Fibroblast of the aortic adventitia (primary cell): ENCODE data around the gene FAM163A. TPM values are rescaled to one million over a fixed set of nuclear protein-coding genes. Genes with fewer than 3 reads are reported as not detected.

Source experiments
- DNase-seq: peaks from one replicate; pipeline ENCODE4 v3.0.0-alpha.2; 2010; ENCODE audit warnings: low read depth
- H3K4me3 ChIP-seq: 2 replicates; pipeline ENCODE4 v1.5.1; 2011; ENCODE audit warnings: low read depth, mild to moderate bottlenecking, control low read depth, low read length, moderate library complexity
- total RNA-seq: library from RNA; depleted of rRNA; stranded (reverse); fragments of >200 nt; gene quantifications from 2 replicates; pipeline ENCODE4 v1.2.3, GENCODE V29; 2012; ENCODE audit warnings: low replicate concordance
- TF ChIP-seq, protein P1 (sequence below): IDR thresholded peaks from 2 replicates; pipeline ENCODE4 v1.5.1; 2011; ENCODE audit warnings: mild to moderate bottlenecking, low read length, control low read depth, inconsistent platforms; ENCODE audit not compliant: insufficient read depth

The FAM163A gene
- total RNA-seq, 1 donor, result not detected

GRCh38 chr1:179823693-179824092, 80.6 kb downstream of the FAM163A start:
- TF ChIP-seq, protein P1, sequence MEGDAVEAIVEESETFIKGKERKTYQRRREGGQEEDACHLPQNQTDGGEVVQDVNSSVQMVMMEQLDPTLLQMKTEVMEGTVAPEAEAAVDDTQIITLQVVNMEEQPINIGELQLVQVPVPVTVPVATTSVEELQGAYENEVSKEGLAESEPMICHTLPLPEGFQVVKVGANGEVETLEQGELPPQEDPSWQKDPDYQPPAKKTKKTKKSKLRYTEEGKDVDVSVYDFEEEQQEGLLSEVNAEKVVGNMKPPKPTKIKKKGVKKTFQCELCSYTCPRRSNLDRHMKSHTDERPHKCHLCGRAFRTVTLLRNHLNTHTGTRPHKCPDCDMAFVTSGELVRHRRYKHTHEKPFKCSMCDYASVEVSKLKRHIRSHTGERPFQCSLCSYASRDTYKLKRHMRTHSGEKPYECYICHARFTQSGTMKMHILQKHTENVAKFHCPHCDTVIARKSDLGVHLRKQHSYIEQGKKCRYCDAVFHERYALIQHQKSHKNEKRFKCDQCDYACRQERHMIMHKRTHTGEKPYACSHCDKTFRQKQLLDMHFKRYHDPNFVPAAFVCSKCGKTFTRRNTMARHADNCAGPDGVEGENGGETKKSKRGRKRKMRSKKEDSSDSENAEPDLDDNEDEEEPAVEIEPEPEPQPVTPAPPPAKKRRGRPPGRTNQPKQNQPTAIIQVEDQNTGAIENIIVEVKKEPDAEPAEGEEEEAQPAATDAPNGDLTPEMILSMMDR, result no peak
- no peak overlapping the region for H3K4me3 ChIP-seq
- no peak for DNase-seq

DNA sequence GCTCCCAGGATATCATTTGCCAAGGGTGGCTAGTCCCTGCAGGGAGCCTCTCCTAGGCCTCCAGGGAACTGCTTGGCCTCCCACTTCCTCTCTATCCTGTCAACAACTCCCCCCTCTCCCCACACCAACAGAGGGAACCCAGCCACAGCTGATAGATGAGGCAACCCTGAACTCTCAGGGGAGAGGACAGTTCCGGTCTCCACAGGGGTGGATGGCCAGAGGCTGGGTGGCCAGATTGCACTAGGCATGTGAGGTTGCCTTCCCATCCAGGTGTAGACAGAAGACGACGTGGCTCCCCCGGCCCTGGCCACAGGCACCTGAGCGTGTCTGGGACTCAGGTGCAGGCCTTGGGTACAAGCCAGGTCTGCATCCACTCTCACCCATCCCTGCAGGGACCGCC, 81.2 kb downstream of the FAM163A start:
- no peak overlapping the region for H3K4me3 ChIP-seq
- TF ChIP-seq, protein P1, result no peak
- DNase-seq, result no peak

GRCh38 chr1:179825206-179825605, 82.1 kb downstream of the FAM163A start:
- H3K4me3 ChIP-seq, result no peak overlapping the region
- no peak for DNase-seq
- TF ChIP-seq, protein P1, result no peak

DNA sequence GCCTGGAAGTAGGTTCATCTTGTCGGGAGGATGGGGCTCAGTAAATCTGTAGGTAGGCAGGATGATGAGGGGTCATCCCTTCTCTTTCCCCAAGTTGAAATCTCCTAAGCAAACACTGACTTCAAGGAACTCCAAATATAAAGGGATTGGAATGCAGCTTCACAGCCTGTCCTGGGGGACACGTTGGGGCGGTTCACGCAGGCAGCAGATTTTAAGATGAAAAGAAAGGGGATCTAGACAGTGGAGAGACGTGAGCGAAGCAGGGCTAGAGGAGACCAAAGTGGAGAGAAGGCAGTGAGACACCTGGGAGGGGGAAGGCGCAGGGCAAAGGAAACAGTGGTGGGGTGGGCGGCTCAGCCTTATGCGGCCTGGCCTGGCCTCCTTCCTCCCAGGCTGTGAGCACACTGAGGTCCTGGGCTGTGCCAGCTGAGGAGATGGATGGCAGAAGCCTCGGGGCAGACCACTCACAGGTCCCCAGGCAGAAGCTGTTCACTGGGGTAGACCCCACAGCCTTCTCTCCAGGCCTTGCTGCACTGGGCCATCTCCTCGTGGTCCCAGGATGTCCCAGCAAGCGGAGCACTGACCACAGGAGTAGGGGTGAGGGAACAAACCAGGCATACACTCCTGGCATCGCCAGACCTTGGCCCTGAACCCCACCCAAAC, 82.8 kb downstream of the FAM163A start:
- no peak for DNase-seq
- TF ChIP-seq, protein P1, result no peak
- no peak overlapping the region for H3K4me3 ChIP-seq

DNA sequence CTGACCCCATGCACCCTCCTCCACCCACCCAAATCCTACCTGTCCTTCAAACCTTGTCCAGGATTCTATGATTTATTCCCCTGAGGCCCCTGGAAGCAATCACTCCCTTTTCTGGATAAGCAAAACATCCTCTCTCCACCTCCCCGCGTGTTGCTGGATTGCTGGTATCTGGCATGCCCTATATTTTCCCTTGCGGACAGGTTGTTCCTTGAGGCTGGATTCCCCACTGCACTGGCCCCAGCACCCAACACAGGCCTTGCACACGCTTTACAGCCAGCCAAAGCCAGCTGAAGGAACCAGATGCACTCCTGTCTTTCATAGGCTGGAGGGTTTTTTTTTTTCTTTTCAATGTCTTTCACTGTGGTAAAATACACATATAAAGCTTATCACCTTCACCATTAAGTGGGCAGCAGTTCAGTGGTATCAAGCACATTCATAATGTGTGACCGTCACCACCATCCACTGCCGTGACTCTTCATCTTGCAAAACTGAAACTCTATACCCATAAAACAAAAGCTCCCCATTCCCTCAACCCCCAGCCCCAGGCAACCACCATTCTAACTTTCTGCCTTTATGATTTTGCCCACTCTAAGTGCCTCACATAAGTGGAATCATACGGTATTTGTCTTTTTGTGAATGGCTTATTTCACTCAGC, 83.7 kb downstream of the FAM163A start:
- TF ChIP-seq, protein P1, result no peak
- no peak for DNase-seq
- no peak overlapping the region for H3K4me3 ChIP-seq

DNA sequence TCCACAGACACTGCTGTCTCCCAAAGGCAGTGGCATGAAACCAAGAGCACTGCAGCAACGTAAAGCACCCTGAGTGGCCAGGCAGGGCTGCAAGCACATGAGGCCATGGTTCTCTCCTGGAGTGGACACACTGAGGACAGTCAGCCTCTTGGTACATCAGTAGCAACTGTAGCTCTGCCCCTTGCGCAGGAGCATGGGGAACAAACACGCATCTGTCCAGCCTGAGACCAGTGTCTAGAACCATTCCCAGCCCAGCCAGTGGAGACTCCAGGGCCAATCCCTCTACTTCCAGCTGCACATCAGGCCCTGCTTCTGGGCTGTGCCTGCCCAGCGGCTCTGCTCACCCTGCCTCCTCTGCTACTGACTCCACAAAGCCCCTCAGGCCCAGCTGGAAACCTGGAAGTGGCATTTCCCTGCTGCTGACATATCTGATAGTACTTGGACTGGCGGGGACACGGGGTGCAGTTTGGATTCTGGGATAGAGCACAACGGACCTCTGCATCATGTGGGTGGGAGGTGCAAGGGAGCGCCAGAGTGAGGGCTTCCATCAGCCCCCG, 85.5 kb downstream of the FAM163A start:
- no peak overlapping the region for H3K4me3 ChIP-seq
- TF ChIP-seq, protein P1, result no peak
- DNase-seq, result no peak
